Neural progenitor cell (in vitro differentiated cells): Measurements from ENCODE around the gene RAMP3.

ENCODE experiments used
- EZH2 ChIP-seq: fragments of 200-600 bp; sonication (generic); IDR thresholded peaks from 2 replicates; pipeline ENCODE4 v1.6.1; 2017; ENCODE audit warnings: antibody characterized with exemption, mild to moderate bottlenecking, moderate library complexity
- EZH2phosphoT487 ChIP-seq: fragments of 200-600 bp; sonication (generic); IDR thresholded peaks from 2 replicates; pipeline ENCODE4 v1.6.1; 2017; ENCODE audit warnings: antibody characterized with exemption
- TF ChIP-seq, protein P1 (sequence below): fragments of 200-600 bp; sonication (generic); IDR thresholded peaks from 2 replicates; pipeline ENCODE4 v1.5.1; 2017; ENCODE audit warnings: antibody characterized with exemption, mild to moderate bottlenecking

DNA sequence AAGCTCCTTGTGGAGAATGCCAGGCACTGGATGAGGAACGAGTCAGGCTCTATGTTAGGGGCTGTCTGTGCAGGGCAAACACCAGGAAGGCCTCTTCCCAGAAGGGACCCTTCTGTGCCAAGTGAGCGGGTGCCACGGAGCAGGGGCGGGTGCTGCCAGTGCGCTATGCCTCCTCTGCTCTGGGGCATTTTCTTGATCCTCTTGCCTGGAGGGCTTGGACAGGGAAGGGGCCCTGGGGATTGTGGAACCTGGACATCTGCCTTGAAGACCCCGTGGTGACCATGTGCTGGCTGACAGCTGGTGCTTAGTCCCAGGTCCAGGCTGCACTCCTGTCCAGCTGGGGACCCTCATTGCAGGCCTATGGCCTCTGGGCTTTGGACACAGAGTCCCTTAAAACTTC lies 30.7 kb upstream of the RAMP3 start:
- TF ChIP-seq EZH2 (no peak), EZH2phosphoT487 (no peak)
- TF ChIP-seq, protein P1, sequence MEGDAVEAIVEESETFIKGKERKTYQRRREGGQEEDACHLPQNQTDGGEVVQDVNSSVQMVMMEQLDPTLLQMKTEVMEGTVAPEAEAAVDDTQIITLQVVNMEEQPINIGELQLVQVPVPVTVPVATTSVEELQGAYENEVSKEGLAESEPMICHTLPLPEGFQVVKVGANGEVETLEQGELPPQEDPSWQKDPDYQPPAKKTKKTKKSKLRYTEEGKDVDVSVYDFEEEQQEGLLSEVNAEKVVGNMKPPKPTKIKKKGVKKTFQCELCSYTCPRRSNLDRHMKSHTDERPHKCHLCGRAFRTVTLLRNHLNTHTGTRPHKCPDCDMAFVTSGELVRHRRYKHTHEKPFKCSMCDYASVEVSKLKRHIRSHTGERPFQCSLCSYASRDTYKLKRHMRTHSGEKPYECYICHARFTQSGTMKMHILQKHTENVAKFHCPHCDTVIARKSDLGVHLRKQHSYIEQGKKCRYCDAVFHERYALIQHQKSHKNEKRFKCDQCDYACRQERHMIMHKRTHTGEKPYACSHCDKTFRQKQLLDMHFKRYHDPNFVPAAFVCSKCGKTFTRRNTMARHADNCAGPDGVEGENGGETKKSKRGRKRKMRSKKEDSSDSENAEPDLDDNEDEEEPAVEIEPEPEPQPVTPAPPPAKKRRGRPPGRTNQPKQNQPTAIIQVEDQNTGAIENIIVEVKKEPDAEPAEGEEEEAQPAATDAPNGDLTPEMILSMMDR = no peak
